HepG2 (cell line): ENCODE results near the gene CFL1. TPM values are rescaled to one million over a fixed set of nuclear protein-coding genes. Genes with fewer than 3 reads are reported as not detected.

Experiments used
- ARNT2 ChIP-seq: sonication (generic); formaldehyde crosslinking; IDR thresholded peaks from 2 replicates; pipeline ENCODE4 v1.8.0; 2022; ENCODE audit warnings: mild to moderate bottlenecking, low read depth, missing genetic modification reagents, moderate library complexity
- CBX1 ChIP-seq: IDR thresholded peaks from one replicate; pipeline ENCODE4 v1.6.1; 2016; ENCODE audit warnings: antibody characterized with exemption, low read depth
- DRAP1 ChIP-seq: IDR thresholded peaks from 2 replicates; pipeline ENCODE4 v1.6.1; 2016; ENCODE audit warnings: missing genetic modification reagents, missing compliant biosample characterization
- FIP1L1 ChIP-seq: fragments of 200-400 bp; formaldehyde crosslinking; IDR thresholded peaks from 2 replicates; pipeline ENCODE4 v1.6.1; 2018; ENCODE audit warnings: low read depth, mild to moderate bottlenecking, low read length, moderate library complexity, borderline replicate concordance; ENCODE audit not compliant: insufficient read depth
- HOXA3 ChIP-seq: sonication (generic); formaldehyde crosslinking; IDR thresholded peaks from 2 replicates; pipeline ENCODE4 v1.5.0; 2020; ENCODE audit warnings: missing genetic modification reagents
- IRF9 ChIP-seq: sonication (generic); formaldehyde crosslinking; IDR thresholded peaks from 2 replicates; pipeline ENCODE4 v1.8.0; 2022; ENCODE audit warnings: missing genetic modification reagents, mild to moderate bottlenecking, borderline replicate concordance
- MYC ChIP-seq: sonication (generic); formaldehyde crosslinking; IDR thresholded peaks from 2 replicates; pipeline ENCODE4 v1.9.0; 2021; ENCODE audit warnings: missing genetic modification reagents, borderline replicate concordance
- NAIF1 ChIP-seq: sonication (generic); formaldehyde crosslinking; IDR thresholded peaks from 2 replicates; pipeline ENCODE4 v1.5.0; 2020; ENCODE audit warnings: mild to moderate bottlenecking, missing genetic modification reagents, borderline replicate concordance
- RARG ChIP-seq: sonication (generic); formaldehyde crosslinking; IDR thresholded peaks from 2 replicates; pipeline ENCODE4 v1.4.0; 2020; ENCODE audit warnings: low read depth, mild to moderate bottlenecking, missing genetic modification reagents
- SIN3A ChIP-seq: IDR thresholded peaks from 2 replicates; pipeline ENCODE4 v1.6.1; 2011; ENCODE audit warnings: low read depth, mild to moderate bottlenecking, control low read depth, low read length, borderline replicate concordance
- ZFX ChIP-seq: sonication (generic); formaldehyde crosslinking; IDR thresholded peaks from 2 replicates; pipeline ENCODE4 v1.4.0; 2020; ENCODE audit warnings: mild to moderate bottlenecking, low read depth, missing genetic modification reagents, moderate library complexity
- ZNF143 ChIP-seq: sonication (generic); formaldehyde crosslinking; IDR thresholded peaks from 2 replicates; pipeline ENCODE4 v1.4.0; 2020; ENCODE audit warnings: missing genetic modification reagents
- ZNF333 ChIP-seq: sonication (generic); formaldehyde crosslinking; IDR thresholded peaks from 2 replicates; pipeline ENCODE4 v1.4.0; 2020; ENCODE audit warnings: mild to moderate bottlenecking, missing genetic modification reagents, borderline replicate concordance
- ZNF639 ChIP-seq: conservative IDR thresholded peaks from 2 replicates; pipeline ENCODE4 v1.6.1; 2018; ENCODE audit warnings: missing genetic modification reagents
- ZNF720 ChIP-seq: sonication (generic); formaldehyde crosslinking; IDR thresholded peaks from 2 replicates; pipeline ENCODE4 v1.4.0; 2020; ENCODE audit warnings: missing genetic modification reagents
- polyA plus RNA-seq, 8 experiments: library from polyadenylated mRNA; depleted of rRNA in 3 of 8; stranded (reverse) in 7 of 8; unstranded in 1 of 8; fragments of >200 nt; fragmentation: Illumina TruSeq in 4 of 8; extraction: Trizol in 4 of 8; gene quantifications; 2 replicates each; pipeline versions ENCODE4 v1.2.1 to v1.2.3, GENCODE V29; 2011 to 2016; ENCODE audit warnings: low read depth in 4 of 8, missing spikeins in 1 of 8, mixed read lengths in 1 of 8; ENCODE audit not compliant: insufficient read depth in 1 of 8
- total RNA-seq, 5 experiments: library from RNA; depleted of rRNA; stranded (reverse); fragments of >200 nt; fragmentation: Illumina TruSeq; extraction: Trizol; gene quantifications; 2 replicates each; pipeline ENCODE4 v1.2.3, GENCODE V29; 2016; ENCODE audit warnings: low read depth in 1 of 5
- TF ChIP-seq, protein P1 (sequence below): IDR thresholded peaks from 2 replicates; pipeline ENCODE4 v1.6.1; 2012; ENCODE audit warnings: inconsistent platforms
- TF ChIP-seq, protein P2 (sequence below): sonication (generic); formaldehyde crosslinking; IDR thresholded peaks from 2 replicates; pipeline ENCODE4 v1.9.0; 2021; ENCODE audit warnings: missing genetic modification reagents, mild to moderate bottlenecking, borderline replicate concordance
- TF ChIP-seq, protein P3 (sequence below): sonication (generic); formaldehyde crosslinking; IDR thresholded peaks from 2 replicates; pipeline ENCODE4 v1.4.0; 2020; ENCODE audit warnings: mild to moderate bottlenecking, missing genetic modification reagents
- TF ChIP-seq, protein P4 (sequence below): sonication (generic); formaldehyde crosslinking; IDR thresholded peaks from 2 replicates; pipeline ENCODE4 v1.4.0; 2020; ENCODE audit warnings: missing genetic modification reagents, low read depth, mild to moderate bottlenecking, borderline replicate concordance
- TF ChIP-seq, protein P5 (sequence below): sonication (generic); formaldehyde crosslinking; IDR thresholded peaks from 2 replicates; pipeline ENCODE4 v1.8.1; 2023; ENCODE audit warnings: mild to moderate bottlenecking, missing genetic modification reagents
- TF ChIP-seq, protein P6 (sequence below): sonication (generic); formaldehyde crosslinking; IDR thresholded peaks from 2 replicates; pipeline ENCODE4 v1.8.0; 2022; ENCODE audit warnings: mild to moderate bottlenecking, missing genetic modification reagents

The CFL1 gene
- total and polyA plus RNA-seq, 2 of the 13 experiments (the other 11 are each of a cell fraction or from before 2014, with no cell fraction given), result 379 to 383 TPM

DNA sequence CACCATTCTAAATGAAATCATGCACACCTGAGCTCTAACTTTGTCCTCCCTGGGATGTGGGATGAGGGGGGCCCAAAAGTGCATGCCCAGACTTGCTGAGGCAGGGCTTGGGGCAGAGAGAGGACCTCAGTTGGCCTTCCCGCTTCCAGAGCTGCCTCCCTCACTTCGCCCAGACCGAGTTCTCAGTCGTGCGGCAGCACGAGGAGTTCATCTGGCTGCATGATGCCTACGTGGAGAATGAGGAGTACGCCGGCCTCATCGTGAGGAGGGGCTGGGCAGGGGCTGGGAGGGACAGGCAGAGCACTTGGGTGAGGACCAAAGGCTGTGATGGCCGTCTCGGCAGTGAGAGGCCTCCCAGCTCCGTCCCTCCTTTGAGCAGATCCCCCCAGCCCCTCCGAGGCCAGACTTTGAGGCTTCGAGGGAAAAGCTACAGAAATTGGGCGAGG lies 8.2 kb downstream of the CFL1 start (continued):
- TF ChIP-seq, protein P1, sequence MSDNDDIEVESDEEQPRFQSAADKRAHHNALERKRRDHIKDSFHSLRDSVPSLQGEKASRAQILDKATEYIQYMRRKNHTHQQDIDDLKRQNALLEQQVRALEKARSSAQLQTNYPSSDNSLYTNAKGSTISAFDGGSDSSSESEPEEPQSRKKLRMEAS, result peak; percentile 83
- TF ChIP-seq SIN3A (no peak), ZFX (CRISPR knock-in tag) (peak; percentile 54), ZNF720 (CRISPR knock-in tag) (no peak), MYC (no peak), ARNT2 (CRISPR knock-in tag) (no peak), HOXA3 (CRISPR knock-in tag) (no peak), IRF9 (CRISPR knock-in tag) (no peak), DRAP1 (CRISPR knock-in tag) (no peak), ZNF639 (no peak), ZNF143 (CRISPR knock-in tag) (no peak), NAIF1 (CRISPR knock-in tag) (no peak), CBX1 (no peak), RARG (no peak), FIP1L1 (no peak), ZNF333 (CRISPR knock-in tag) (no peak)
- TF ChIP-seq, protein P2, sequence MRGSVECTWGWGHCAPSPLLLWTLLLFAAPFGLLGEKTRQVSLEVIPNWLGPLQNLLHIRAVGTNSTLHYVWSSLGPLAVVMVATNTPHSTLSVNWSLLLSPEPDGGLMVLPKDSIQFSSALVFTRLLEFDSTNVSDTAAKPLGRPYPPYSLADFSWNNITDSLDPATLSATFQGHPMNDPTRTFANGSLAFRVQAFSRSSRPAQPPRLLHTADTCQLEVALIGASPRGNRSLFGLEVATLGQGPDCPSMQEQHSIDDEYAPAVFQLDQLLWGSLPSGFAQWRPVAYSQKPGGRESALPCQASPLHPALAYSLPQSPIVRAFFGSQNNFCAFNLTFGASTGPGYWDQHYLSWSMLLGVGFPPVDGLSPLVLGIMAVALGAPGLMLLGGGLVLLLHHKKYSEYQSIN (CRISPR knock-in tag), result no peak
- TF ChIP-seq, protein P3, sequence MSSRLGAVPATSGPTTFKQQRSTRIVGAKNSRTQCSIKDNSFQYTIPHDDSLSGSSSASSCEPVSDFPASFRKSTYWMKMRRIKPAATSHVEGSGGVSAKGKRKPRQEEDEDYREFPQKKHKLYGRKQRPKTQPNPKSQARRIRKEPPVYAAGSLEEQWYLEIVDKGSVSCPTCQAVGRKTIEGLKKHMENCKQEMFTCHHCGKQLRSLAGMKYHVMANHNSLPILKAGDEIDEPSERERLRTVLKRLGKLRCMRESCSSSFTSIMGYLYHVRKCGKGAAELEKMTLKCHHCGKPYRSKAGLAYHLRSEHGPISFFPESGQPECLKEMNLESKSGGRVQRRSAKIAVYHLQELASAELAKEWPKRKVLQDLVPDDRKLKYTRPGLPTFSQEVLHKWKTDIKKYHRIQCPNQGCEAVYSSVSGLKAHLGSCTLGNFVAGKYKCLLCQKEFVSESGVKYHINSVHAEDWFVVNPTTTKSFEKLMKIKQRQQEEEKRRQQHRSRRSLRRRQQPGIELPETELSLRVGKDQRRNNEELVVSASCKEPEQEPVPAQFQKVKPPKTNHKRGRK (CRISPR knock-in tag), result no peak
- TF ChIP-seq, protein P4, sequence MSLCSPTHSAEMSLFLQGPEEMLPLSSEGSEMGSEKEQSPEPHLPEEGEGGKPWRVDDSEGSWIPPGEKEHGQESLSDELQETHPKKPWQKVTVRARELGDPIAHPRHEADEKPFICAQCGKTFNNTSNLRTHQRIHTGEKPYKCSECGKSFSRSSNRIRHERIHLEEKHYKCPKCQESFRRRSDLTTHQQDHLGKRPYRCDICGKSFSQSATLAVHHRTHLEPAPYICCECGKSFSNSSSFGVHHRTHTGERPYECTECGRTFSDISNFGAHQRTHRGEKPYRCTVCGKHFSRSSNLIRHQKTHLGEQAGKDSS (CRISPR knock-in tag), result no peak
- TF ChIP-seq, protein P5, sequence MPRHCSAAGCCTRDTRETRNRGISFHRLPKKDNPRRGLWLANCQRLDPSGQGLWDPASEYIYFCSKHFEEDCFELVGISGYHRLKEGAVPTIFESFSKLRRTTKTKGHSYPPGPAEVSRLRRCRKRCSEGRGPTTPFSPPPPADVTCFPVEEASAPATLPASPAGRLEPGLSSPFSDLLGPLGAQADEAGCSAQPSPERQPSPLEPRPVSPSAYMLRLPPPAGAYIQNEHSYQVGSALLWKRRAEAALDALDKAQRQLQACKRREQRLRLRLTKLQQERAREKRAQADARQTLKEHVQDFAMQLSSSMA (CRISPR knock-in tag), result no peak
- TF ChIP-seq, protein P6, sequence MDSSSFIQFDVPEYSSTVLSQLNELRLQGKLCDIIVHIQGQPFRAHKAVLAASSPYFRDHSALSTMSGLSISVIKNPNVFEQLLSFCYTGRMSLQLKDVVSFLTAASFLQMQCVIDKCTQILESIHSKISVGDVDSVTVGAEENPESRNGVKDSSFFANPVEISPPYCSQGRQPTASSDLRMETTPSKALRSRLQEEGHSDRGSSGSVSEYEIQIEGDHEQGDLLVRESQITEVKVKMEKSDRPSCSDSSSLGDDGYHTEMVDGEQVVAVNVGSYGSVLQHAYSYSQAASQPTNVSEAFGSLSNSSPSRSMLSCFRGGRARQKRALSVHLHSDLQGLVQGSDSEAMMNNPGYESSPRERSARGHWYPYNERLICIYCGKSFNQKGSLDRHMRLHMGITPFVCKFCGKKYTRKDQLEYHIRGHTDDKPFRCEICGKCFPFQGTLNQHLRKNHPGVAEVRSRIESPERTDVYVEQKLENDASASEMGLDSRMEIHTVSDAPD (CRISPR knock-in tag), result no peak
